ENCODE data around the gene DCAF5. TPM values are rescaled to one million over a fixed set of nuclear protein-coding genes. Genes with fewer than 3 reads are reported as not detected.

The DCAF5 gene
- total RNA-seq, 1 experiment from 2014 or later: 12.8 TPM

DNA sequence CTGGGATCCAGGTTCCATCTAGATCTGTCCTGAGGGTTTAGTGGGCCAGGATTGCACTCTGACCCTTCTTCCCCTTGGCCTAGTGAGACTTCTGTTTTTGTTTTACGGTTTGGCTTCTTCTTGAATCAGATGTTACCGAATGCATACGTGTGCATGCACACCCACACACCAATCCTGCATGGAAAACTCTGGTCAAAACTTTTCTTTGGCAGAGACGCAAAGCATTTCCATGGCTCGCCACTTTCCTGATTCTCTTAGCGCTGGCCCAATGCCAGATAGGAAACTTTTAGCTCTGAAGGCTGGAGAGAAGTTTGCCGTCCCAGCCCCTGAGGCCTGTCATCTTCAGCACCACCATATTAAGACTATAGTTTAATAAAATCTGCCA is 106.5 kb downstream of the DCAF5 start:
- DNase-seq (ENCODE audit: low read depth in 1 of 2, low spot score in 2 of 2): no peak
- no peaks in the 10 kb centered on the region for H3K27me3 ChIP-seq (replicated peaks)
- H3K4me1 ChIP-seq (replicated peaks): peaks cover 18% of the 10 kb centered on the region
- H3K36me3 ChIP-seq: 0 out of 2 replicates have a peak, but pooled peaks cover 3% of the 10 kb centered on the region
- H3K27ac ChIP-seq: no peak overlapping the region
- H3K4me3 ChIP-seq: no peak overlapping the region
- H3K9me3 ChIP-seq (replicated peaks): no peaks in the 10 kb centered on the region; the same call in 1 of the 2 replicates

DNA sequence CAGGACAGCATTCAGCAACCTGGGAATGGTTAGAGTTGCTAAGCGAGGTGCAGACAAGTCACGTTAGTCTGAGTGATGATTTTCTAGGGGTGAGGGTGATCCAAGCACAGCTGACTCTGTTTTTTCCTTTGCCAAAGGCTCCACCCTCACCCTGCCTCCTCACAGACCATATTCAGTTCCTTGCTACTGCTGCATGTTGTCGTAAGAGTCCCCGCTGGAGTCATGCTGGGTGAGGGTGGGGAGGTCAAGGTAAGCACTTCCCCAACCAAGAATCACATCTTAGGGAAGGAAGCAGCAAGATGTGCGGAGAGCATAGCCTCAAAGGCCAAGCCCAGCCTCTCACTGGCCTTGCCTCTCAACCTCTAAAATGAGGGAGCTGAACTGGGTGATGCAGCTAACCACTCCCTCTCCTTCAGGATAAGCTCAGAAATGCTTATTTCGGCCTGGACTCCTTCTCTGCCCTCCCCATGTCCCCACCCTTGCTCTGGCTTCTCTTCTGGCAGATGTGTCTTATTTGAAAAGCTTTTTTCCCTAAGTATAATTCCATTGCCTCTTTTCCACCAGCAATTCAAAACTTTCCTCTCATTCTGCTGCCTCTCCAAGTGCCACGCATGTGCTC is 107.0 kb downstream of the DCAF5 start:
- H3K4me3 ChIP-seq: no peak overlapping the region
- H3K36me3 ChIP-seq: 0 out of 2 replicates have a peak, but pooled peaks cover 3% of the 10 kb centered on the region
- H3K4me1 ChIP-seq (replicated peaks): peaks cover 18% of the 10 kb centered on the region
- H3K27me3 ChIP-seq (replicated peaks): no peaks in the 10 kb centered on the region
- H3K9me3 ChIP-seq (replicated peaks): no peaks in the 10 kb centered on the region; the same call in 1 of the 2 replicates
- no peak for DNase-seq (ENCODE audit: low read depth in 1 of 2, low spot score in 2 of 2)
- no peak overlapping the region for H3K27ac ChIP-seq

DNA sequence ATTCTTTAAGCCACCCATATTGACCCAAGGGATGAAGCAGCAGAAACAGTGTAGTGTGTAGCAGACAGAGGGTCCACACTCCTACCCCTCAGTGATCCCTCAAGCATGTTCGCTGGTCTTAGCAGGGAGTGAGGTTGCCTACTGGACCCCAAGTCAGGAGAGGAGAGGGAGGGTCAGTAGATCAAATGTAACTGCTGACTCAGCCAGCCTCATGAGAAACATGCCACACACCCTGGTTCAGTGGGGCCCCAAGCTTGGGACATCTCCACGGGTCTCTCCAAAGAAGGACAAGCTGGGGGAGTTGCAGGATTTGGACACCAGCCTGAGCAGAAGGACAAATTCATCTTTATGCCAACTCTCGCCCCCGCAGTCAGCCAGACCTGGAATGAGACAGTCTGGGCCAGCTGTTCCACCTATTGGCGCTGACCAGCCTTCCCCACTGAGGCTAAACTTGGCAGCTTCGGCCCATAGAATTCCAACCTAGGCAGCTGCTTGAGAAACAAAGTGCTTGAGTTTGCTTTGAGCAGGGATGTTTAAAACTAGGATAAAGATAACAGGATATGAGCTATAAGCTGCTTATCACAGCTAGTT is 107.9 kb downstream of the DCAF5 start:
- no peak overlapping the region for H3K4me3 ChIP-seq
- H3K27me3 ChIP-seq (replicated peaks): no peaks in the 10 kb centered on the region
- no peaks in the 10 kb centered on the region for H3K36me3 ChIP-seq
- peaks cover 18% of the 10 kb centered on the region for H3K4me1 ChIP-seq (replicated peaks)
- H3K27ac ChIP-seq: no peak overlapping the region
- no peak for DNase-seq (ENCODE audit: low read depth in 1 of 2, low spot score in 2 of 2)
- H3K9me3 ChIP-seq (replicated peaks): no peaks in the 10 kb centered on the region; the same call in 1 of the 2 replicates

DNA sequence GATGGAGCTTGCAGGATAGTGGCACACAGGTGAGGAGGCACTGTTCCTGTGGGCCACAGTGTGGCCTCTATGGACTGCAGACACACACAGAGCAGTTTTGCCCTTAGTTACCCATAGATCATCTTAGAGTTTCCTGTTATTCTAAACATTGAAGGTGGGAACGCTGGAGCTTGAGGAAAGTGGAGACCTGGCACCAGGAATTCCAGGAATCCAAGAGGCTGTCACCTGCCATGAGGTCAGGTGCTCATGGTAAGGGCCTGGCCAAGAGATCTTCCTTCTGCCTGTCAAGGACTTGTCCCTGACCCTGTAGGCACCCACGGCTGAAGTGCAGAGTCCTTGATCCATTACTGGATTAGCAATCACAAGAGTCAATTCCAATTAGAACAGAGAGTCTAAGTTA is 108.6 kb downstream of the DCAF5 start:
- no peak for DNase-seq (ENCODE audit: low read depth in 1 of 2, low spot score in 2 of 2)
- Histone ChIP-seq H3K36me3 (no peaks in the 10 kb centered on the region), H3K4me3 (no peak overlapping the region), H3K27me3 (replicated peaks) (no peaks in the 10 kb centered on the region), H3K4me1 (replicated peaks) (peaks cover 26% of the 10 kb centered on the region), H3K9me3 (replicated peaks) (no peaks in the 10 kb centered on the region; the same call in 1 of the 2 replicates), H3K27ac (no peak overlapping the region)

DNA sequence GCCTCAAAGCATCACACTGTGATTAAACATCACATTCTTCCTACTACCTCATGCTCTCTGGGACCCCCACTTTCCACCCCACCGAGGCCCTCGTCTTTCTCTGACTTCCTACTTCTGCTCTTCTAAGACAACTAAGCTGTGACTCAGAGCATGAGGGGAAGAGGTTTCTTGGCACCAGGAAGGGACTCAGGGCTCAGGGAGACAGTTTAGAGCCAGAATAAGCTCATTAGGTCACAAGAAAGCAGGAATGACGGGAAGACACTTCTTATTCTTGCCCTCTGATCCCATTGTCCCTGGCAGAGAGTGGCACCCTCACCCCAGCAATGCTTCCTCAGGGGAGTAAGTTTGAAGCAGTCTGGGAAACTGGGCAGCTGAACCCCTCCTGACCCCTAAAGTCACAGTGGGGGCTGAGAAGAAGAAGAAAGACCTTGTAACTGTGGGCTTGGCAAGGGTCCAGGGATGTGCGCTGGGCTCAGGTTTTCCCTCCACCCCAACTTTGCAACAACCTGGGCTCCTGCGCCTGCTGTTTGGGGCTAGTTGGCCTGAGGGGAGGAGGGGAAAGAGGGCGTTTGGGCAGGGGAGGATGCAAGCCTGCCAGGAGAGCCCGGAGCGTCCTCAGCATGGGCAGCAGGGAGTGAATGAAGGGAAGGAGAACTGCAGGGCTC is 109.2 kb downstream of the DCAF5 start:
- Histone ChIP-seq H3K9me3 (replicated peaks) (no peaks in the 10 kb centered on the region; the same call in 1 of the 2 replicates), H3K36me3 (no peaks in the 10 kb centered on the region), H3K27ac (no peak overlapping the region), H3K27me3 (replicated peaks) (no peaks in the 10 kb centered on the region), H3K4me1 (replicated peaks) (peaks cover 32% of the 10 kb centered on the region), H3K4me3 (no peak overlapping the region)
- no peak for DNase-seq (ENCODE audit: low read depth in 1 of 2, low spot score in 2 of 2)

DNA sequence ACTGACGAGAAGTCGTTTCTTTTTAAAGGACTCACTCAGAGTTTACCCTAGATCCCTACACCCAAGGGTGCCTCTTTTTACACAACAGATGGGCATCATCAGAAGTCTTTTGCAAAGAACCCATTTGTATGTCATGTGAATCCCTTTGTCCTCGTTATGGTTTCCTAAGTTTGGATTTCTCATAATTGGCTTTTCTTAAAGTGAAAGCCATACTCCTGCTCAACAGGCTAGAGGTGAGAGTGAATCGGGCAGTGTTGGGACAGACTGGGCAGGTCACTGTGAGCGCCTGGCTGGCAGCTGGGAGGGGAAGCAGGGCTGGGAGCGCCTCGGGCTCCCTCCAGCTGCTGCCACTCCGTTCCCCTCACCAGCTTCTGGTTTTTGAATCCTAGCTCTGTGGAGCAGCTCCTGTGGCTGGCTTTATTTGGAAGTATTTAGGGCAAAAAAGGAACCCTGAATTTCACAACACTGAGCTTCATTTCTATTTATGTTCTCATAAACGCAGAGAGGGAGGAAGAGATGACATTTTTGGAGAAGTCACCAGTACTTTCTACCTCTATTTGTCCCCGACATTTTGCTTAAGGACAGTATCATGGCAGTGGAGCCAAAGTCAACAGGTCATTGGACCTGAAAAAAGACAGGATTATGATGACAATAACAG is 110.0 kb downstream of the DCAF5 start:
- Histone ChIP-seq H3K27ac (no peak overlapping the region), H3K4me1 (replicated peaks) (peaks cover 40% of the 10 kb centered on the region), H3K27me3 (replicated peaks) (no peaks in the 10 kb centered on the region), H3K36me3 (no peaks in the 10 kb centered on the region), H3K9me3 (replicated peaks) (no peaks in the 10 kb centered on the region; the same call in 1 of the 2 replicates), H3K4me3 (no peak overlapping the region)
- DNase-seq (ENCODE audit: low read depth in 1 of 2, low spot score in 2 of 2): no peak

DNA sequence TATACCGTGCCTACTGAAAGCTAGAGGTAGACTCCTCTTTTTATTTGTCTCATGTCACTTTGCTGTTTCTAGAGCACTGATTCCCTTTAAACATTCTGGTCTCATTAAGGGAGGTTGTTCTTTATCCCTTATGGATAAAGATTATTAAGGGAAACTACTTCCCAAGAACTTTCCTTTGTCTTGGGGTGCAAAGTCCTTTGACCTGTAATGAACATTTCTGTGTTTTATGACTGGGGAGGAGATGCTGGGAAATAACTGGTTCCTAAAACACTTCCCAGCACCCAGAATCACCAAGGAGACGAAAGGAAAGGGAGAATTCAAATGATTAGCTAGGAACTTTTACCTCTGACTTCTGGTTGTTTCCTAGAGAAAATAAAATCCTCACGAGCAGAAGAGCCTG is 110.6 kb downstream of the DCAF5 start:
- DNase-seq (ENCODE audit: low read depth in 1 of 2, low spot score in 2 of 2): no peak
- Histone ChIP-seq H3K4me3 (no peak overlapping the region), H3K27ac (no peak overlapping the region), H3K36me3 (no peaks in the 10 kb centered on the region), H3K9me3 (replicated peaks) (no peaks in the 10 kb centered on the region), H3K27me3 (replicated peaks) (no peaks in the 10 kb centered on the region), H3K4me1 (replicated peaks) (peaks cover 46% of the 10 kb centered on the region)

DNA sequence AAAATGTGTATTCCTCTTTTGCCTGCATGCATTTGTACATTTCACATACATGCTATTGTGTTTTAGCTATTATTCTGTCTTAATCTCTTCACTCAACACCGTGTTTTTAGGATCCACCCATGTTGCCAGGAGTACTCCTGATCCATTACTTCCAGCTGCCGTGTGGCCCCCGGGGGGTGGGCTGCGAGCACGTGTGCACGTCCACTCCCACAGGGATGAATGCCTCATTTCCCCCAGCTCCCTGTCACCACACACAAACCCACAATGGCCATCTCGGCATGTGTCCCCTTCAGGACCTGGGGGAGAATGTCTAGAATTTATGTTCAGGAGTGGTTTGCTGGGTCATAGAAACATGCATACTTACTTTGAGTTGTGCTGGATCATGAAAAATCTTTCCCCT is 111.1 kb downstream of the DCAF5 start:
- Histone ChIP-seq H3K9me3 (replicated peaks) (no peaks in the 10 kb centered on the region), H3K27me3 (replicated peaks) (no peaks in the 10 kb centered on the region), H3K4me1 (replicated peaks) (peaks cover 51% of the 10 kb centered on the region), H3K4me3 (no peak overlapping the region), H3K36me3 (no peaks in the 10 kb centered on the region), H3K27ac (no peak overlapping the region)
- no peak for DNase-seq (ENCODE audit: low read depth in 1 of 2, low spot score in 2 of 2)

DNA sequence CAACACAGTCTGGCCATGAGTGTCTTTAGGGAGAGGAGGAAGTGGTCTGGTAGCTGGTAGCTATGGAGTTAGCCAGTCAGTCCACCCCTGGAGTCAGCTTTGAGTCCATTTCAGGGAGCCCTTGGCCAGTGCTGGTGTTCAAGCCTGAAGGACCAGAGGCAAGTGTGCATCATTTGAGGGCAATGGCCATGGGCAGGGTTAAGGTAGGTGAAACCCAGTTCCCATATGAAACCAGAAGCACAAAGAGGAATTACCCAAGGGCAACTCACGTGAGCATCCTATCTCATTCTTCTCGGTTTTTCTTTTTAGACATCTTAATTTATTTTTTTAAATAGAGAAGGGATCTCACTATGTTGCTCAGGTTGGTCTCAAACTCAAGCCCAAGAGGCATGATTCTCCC is 112.6 kb downstream of the DCAF5 start:
- Histone ChIP-seq H3K4me1 (replicated peaks) (peaks cover 53% of the 10 kb centered on the region), H3K4me3 (no peak overlapping the region), H3K36me3 (no peaks in the 10 kb centered on the region), H3K9me3 (replicated peaks) (no peaks in the 10 kb centered on the region), H3K27me3 (replicated peaks) (no peaks in the 10 kb centered on the region), H3K27ac (no peak overlapping the region)
- no peak for DNase-seq (ENCODE audit: low read depth in 1 of 2, low spot score in 2 of 2)

DNA sequence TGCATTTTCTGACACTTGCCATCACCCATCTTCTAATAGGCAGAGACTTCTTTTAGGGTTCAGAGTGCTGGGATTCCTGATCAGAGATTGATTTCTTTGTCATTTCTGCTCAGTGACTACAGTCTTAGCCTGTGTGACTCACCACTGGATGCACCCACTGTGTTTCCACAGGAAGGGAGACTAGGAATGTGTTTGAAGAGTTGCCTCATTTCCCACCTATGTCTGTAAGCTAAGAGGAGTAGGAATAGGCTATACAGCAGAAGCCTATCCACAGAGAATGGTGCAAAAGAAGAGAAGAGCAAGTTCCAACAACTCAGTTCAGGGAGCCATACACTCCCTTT is 113.7 kb downstream of the DCAF5 start:
- H3K4me3 ChIP-seq: no peak overlapping the region
- peaks cover 58% of the 10 kb centered on the region for H3K4me1 ChIP-seq (replicated peaks)
- no peaks in the 10 kb centered on the region for H3K27me3 ChIP-seq (replicated peaks)
- H3K9me3 ChIP-seq (replicated peaks): no peaks in the 10 kb centered on the region
- DNase-seq (ENCODE audit: low read depth in 1 of 2, low spot score in 2 of 2): peak; percentile 56 to 62
- H3K27ac ChIP-seq: peak overlapping the region; percentile 65
- H3K36me3 ChIP-seq: no peaks in the 10 kb centered on the region

DNA sequence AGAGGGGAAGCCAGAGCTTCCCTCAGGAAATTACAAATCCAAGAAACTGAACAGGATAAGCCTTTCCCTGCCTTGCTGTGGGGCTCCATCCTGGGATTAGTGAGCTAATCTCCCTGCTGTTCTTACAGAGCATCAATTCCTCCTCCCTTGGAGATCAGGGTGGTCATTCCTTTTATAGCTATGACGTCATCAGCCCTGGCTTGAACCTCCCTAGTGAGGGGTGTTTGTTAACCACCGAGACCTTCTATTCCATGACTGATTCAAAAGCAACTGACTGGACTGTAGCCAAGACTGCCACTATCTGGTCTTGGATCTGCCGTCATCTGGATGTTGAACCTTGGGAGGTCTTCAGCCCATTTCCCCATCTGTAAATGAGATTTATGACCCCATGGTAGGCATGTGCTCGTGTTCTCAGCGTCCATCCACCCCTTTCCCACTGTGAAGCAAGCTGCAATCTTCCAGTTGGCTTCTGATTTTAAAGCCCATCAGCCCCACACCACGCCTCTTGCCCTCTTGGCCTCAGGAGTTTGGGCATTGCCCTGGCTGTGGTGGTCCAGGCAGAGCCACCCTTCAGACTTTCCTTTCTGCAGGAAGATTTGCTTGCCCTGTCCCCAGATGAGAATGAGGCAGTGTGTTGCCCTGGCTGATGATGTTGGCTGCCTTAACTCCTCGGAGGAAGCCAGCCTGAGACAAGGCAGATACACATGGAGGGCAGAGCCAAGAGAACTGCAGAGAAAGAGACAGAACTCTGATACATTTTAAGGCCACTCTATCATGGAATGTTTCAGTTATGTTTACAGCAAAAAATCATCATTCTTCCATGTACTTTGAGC is 114.2 kb downstream of the DCAF5 start:
- peak overlapping the region; percentile 70 for H3K27ac ChIP-seq
- DNase-seq (ENCODE audit: low read depth in 1 of 2, low spot score in 2 of 2): peak; percentile 82 to 85
- no peaks in the 10 kb centered on the region for H3K36me3 ChIP-seq
- H3K4me1 ChIP-seq (replicated peaks): peaks cover 54% of the 10 kb centered on the region
- H3K9me3 ChIP-seq (replicated peaks): no peaks in the 10 kb centered on the region
- H3K4me3 ChIP-seq: no peak overlapping the region
- H3K27me3 ChIP-seq (replicated peaks): no peaks in the 10 kb centered on the region

DNA sequence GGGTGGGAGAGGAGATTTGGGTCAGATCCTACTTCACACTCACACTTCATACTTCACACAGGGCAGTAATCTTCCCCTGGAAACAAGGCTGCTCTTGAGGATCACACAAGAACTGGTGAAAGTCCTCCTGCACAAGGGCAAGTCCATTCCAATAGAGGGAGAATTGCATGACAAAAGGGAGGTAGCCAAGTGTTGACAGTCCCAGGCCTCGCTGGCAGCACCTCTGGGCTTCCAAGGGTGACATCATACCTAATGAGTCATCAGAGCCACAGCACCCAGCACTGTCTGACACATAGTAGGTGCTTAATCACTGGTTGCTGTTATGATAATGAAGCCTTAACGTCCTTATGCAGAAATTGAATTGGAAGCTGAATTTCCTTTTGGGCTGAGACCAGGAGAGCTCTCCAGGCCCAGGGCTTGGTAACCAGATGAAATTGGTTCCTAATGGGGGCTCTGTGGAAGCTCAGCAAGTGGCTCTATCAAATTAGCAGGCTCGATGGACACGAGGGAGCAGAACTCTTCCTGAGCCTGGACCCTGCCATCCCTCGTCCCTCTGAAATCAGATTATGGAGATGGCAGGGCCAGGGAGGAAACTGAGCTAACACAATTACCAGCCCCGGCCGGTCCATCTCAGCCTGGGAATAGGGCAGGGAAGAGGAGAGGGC is 115.0 kb downstream of the DCAF5 start:
- H3K4me3 ChIP-seq: no peak overlapping the region
- H3K4me1 ChIP-seq (replicated peaks): peaks cover 49% of the 10 kb centered on the region
- no peak for DNase-seq (ENCODE audit: low read depth in 1 of 2, low spot score in 2 of 2)
- H3K9me3 ChIP-seq (replicated peaks): no peaks in the 10 kb centered on the region
- H3K36me3 ChIP-seq: no peaks in the 10 kb centered on the region
- peak overlapping the region; percentile 70 for H3K27ac ChIP-seq
- no peaks in the 10 kb centered on the region for H3K27me3 ChIP-seq (replicated peaks)

All from SJSA1 (cell line).